HCT116 (cell line): ENCODE measurements around the gene RFESD.

Experiments used
- CTCF ChIP-seq, 3 experiments: fragments of 200-600 bp in 1 of 3; sonication (generic) in 1 of 3; IDR thresholded peaks in 2 of 3; conservative IDR thresholded peaks in 1 of 3; 2 replicates each; pipeline ENCODE4 v1.5.1; 2012 to 2017; ENCODE audit warnings: low read depth in 2 of 3, low read length in 2 of 3, antibody characterized with exemption in 1 of 3, borderline replicate concordance in 1 of 3, control low read depth in 1 of 3, mild to moderate bottlenecking in 1 of 3, mixed read lengths in 1 of 3, mixed run types in 1 of 3, moderate library complexity in 1 of 3; ENCODE audit not compliant: insufficient read depth in 1 of 3
- EZH2phosphoT487 ChIP-seq: fragments of 200-600 bp; IDR thresholded peaks from 2 replicates; pipeline ENCODE4 v1.6.1; 2018; ENCODE audit warnings: antibody characterized with exemption, borderline replicate concordance
- JUND ChIP-seq: IDR thresholded peaks from 2 replicates; pipeline ENCODE4 v1.6.1; 2012
- MAX ChIP-seq: IDR thresholded peaks from 2 replicates; pipeline ENCODE4 v1.6.1; 2012
- POLR2A ChIP-seq: IDR thresholded peaks from 2 replicates; pipeline ENCODE4 v1.7.0; 2011; ENCODE audit warnings: borderline replicate concordance; ENCODE audit not compliant: insufficient read depth, insufficient read length; ENCODE audit errors: extremely low read depth
- POLR2AphosphoS5 ChIP-seq: IDR thresholded peaks from 2 replicates; pipeline ENCODE4 v1.6.1; 2011; ENCODE audit warnings: mild to moderate bottlenecking, low read depth, low read length, moderate library complexity
- RAD21 ChIP-seq: IDR thresholded peaks from 2 replicates; pipeline ENCODE4 v1.6.1; 2012; ENCODE audit warnings: low read depth, mild to moderate bottlenecking
- REST ChIP-seq: IDR thresholded peaks from 2 replicates; pipeline ENCODE4 v1.6.1; 2012; ENCODE audit warnings: low read depth
- SP1 ChIP-seq: IDR thresholded peaks from 2 replicates; pipeline ENCODE4 v1.6.1; 2012; ENCODE audit warnings: low read depth

GRCh38 chr5:95634081-95634480, 12.5 kb upstream of the RFESD start:
- TF ChIP-seq CTCF (IDR thresholded peaks at IDR 0.05 in 2 of 3, conservative IDR thresholded peaks at IDR 0.05 in 1 of 3; ENCODE audit: borderline replicate concordance in 1 of 3, insufficient read depth in 1 of 3, low read depth in 2 of 3, low read length in 2 of 3), result no peak
- no peak for TF ChIP-seq RAD21
- no peak for TF ChIP-seq JUND
- no peak for TF ChIP-seq REST
- TF ChIP-seq POLR2A, result no peak
- TF ChIP-seq SP1, result no peak
- no peak for TF ChIP-seq POLR2AphosphoS5
- no peak for TF ChIP-seq MAX
- TF ChIP-seq EZH2phosphoT487, result no peak
